Astrocyte (in vitro differentiated cells and primary cell): Measurements from ENCODE around the gene KIAA1586. TPM values are rescaled to one million over a fixed set of nuclear protein-coding genes. Genes with fewer than 3 reads are reported as not detected.

Experiments
- DNase-seq: peaks from one replicate; pipeline ENCODE4 v3.0.0-alpha.2; 2010; ENCODE audit warnings: low read depth
- FAIRE-seq: peaks from 2 replicates; lab custom pipeline; 2011; peaks lifted over from hg19 to GRCh38; lab: Jason Lieb, UNC
- H2AFZ ChIP-seq: 2 replicates; pipeline ENCODE4 v1.6.0; 2012; ENCODE audit warnings: low read depth, low read length, inconsistent platforms
- H3K27ac ChIP-seq: 2 replicates; pipeline ENCODE4 v1.5.1; 2011; ENCODE audit warnings: low read depth, low read length, inconsistent platforms
- H3K27me3 ChIP-seq: 2 replicates; pipeline ENCODE4 v1.6.0; 2011; ENCODE audit warnings: low read length, inconsistent platforms; ENCODE audit not compliant: insufficient read depth
- H3K36me3 ChIP-seq: 2 replicates; pipeline ENCODE4 v1.5.1; 2011; ENCODE audit warnings: low read length, inconsistent platforms; ENCODE audit not compliant: insufficient read depth
- H3K4me1 ChIP-seq: 2 replicates; pipeline ENCODE4 v1.5.1; 2011; ENCODE audit warnings: low read length, inconsistent platforms; ENCODE audit not compliant: insufficient read depth
- H3K4me2 ChIP-seq: 2 replicates; pipeline ENCODE4 v1.6.0; 2012; ENCODE audit warnings: low read length, inconsistent platforms
- H3K4me3 ChIP-seq: 2 replicates; pipeline ENCODE4 v1.5.1; 2011; ENCODE audit warnings: low read depth, mild to moderate bottlenecking, low read length, inconsistent platforms; ENCODE audit not compliant: insufficient read depth
- H3K79me2 ChIP-seq: 2 replicates; pipeline ENCODE4 v1.6.0; 2012; ENCODE audit warnings: mild to moderate bottlenecking, low read length, inconsistent platforms; ENCODE audit not compliant: insufficient read depth
- H3K9ac ChIP-seq: 2 replicates; pipeline ENCODE4 v1.6.0; 2012; ENCODE audit warnings: mild to moderate bottlenecking, low read length, inconsistent platforms
- H3K9me3 ChIP-seq: 2 replicates; pipeline ENCODE4 v1.5.1; 2012; ENCODE audit warnings: low read depth, mild to moderate bottlenecking, low read length, inconsistent platforms; ENCODE audit not compliant: insufficient read depth
- H4K20me1 ChIP-seq: 2 replicates; pipeline ENCODE4 v1.6.0; 2012; ENCODE audit warnings: low read length, inconsistent platforms; ENCODE audit not compliant: insufficient read depth
- H3K27ac Mint-ChIP-seq: one replicate; pipeline ENCODE4 v1.8.0; 2021; ENCODE audit warnings: mild to moderate bottlenecking, mixed read lengths; ENCODE audit not compliant: unreplicated experiment
- H3K27me3 Mint-ChIP-seq: one replicate; pipeline ENCODE4 v1.8.0; 2021; ENCODE audit warnings: low read depth, mixed read lengths; ENCODE audit not compliant: unreplicated experiment
- H3K36me3 Mint-ChIP-seq: one replicate; pipeline ENCODE4 v1.8.0; 2021; ENCODE audit warnings: low read depth, mixed read lengths; ENCODE audit not compliant: unreplicated experiment
- H3K4me1 Mint-ChIP-seq: one replicate; pipeline ENCODE4 v1.8.0; 2021; ENCODE audit warnings: low read depth, mixed read lengths; ENCODE audit not compliant: unreplicated experiment
- H3K4me3 Mint-ChIP-seq: one replicate; pipeline ENCODE4 v1.8.0; 2021; ENCODE audit warnings: mild to moderate bottlenecking, moderate library complexity, mixed read lengths; ENCODE audit not compliant: unreplicated experiment
- H3K9me3 Mint-ChIP-seq: one replicate; pipeline ENCODE4 v1.8.0; 2021; ENCODE audit warnings: mild to moderate bottlenecking, mixed read lengths; ENCODE audit not compliant: unreplicated experiment
- EZH2 ChIP-seq: IDR thresholded peaks from 2 replicates; pipeline ENCODE4 v1.6.1; 2012; ENCODE audit warnings: mild to moderate bottlenecking, low read length, inconsistent platforms; ENCODE audit not compliant: insufficient read depth
- total RNA-seq: library from RNA; stranded (reverse); gene quantifications from 2 replicates; pipeline ENCODE4 v1.2.1, GENCODE V29; 2021
- TF ChIP-seq, protein P1 (sequence below): IDR thresholded peaks from 2 replicates; pipeline ENCODE4 v1.5.1; 2011; ENCODE audit warnings: low read depth, mild to moderate bottlenecking, inconsistent platforms, low read length, moderate library complexity; ENCODE audit not compliant: insufficient read depth

Gene KIAA1586
- total RNA-seq, 1 donor from 2014 or later, result 17.6 TPM

DNA sequence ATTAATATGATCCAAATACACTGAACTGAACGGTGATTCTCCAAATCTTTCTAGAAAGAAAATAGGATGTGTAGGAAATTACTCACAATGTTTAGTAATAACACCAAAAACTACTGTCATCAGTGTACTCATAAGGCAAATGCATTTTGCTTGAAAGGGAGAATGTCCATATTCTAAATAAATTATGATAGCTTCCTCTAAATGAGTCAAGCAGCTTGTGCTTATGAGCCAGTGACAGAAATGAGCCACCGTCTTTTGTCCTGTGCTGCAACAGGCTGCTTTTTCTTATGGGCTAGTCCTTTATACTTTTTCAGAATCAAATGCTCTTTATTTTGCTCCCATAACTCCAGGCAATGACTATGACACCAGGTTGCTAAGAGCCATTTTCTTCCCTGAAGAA is 39.0 kb downstream of the KIAA1586 start:
- DNase-seq (no peak), FAIRE-seq (no peak)
- Histone ChIP-seq H4K20me1 (no peaks in the 10 kb centered on the region), H3K27ac (no peak overlapping the region), H3K4me2 (no peak overlapping the region), H3K36me3 (no peaks in the 10 kb centered on the region), H3K9me3 (no peaks in the 10 kb centered on the region), H2AFZ (no peak overlapping the region), H3K4me1 (peaks cover 5% of the 10 kb centered on the region), H3K9ac (no peak overlapping the region), H3K4me3 (no peak overlapping the region), H3K79me2 (no peaks in the 10 kb centered on the region), H3K27me3 (no peaks in the 10 kb centered on the region)
- Mint-ChIP-seq H3K4me3 (no peak overlapping the region), H3K9me3 (no peaks in the 10 kb centered on the region), H3K27me3 (no peaks in the 10 kb centered on the region), H3K27ac (no peak overlapping the region), H3K36me3 (no peaks in the 10 kb centered on the region), H3K4me1 (peaks cover 5% of the 10 kb centered on the region)
- TF ChIP-seq, protein P1, sequence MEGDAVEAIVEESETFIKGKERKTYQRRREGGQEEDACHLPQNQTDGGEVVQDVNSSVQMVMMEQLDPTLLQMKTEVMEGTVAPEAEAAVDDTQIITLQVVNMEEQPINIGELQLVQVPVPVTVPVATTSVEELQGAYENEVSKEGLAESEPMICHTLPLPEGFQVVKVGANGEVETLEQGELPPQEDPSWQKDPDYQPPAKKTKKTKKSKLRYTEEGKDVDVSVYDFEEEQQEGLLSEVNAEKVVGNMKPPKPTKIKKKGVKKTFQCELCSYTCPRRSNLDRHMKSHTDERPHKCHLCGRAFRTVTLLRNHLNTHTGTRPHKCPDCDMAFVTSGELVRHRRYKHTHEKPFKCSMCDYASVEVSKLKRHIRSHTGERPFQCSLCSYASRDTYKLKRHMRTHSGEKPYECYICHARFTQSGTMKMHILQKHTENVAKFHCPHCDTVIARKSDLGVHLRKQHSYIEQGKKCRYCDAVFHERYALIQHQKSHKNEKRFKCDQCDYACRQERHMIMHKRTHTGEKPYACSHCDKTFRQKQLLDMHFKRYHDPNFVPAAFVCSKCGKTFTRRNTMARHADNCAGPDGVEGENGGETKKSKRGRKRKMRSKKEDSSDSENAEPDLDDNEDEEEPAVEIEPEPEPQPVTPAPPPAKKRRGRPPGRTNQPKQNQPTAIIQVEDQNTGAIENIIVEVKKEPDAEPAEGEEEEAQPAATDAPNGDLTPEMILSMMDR, result no peak

DNA sequence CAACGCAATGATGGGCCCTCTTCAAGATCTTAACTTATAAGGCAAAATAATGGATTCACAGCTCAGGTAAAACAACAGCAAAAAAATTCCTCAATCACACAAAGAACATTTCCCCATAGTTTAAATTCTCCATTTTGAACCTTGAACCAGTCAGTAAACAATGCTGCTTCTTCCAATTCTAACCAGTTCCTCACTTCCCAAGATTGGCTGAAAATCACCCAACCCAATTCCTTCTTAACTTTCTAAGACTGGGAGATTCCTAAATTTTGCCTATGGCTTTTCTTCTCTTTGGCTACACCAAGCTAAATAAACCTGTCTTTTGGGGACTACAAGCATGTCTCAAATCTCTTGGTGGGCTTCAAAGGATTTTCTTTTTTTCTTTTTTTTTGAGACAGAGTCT is 40.4 kb downstream of the KIAA1586 start:
- TF ChIP-seq, protein P1, result no peak
- TF ChIP-seq EZH2, result no peak
- peaks cover 6% of the 10 kb centered on the region for H3K79me2 ChIP-seq
- no peak overlapping the region for H3K27ac ChIP-seq
- H3K4me3 ChIP-seq, result no peak overlapping the region
- FAIRE-seq, result no peak
- no peak overlapping the region for H3K9ac ChIP-seq
- peaks cover 11% of the 10 kb centered on the region for H3K4me1 ChIP-seq
- peaks cover 6% of the 10 kb centered on the region for H4K20me1 ChIP-seq
- Mint-ChIP-seq H3K36me3 (no peaks in the 10 kb centered on the region), H3K27ac (no peak overlapping the region), H3K4me1 (peaks cover 10% of the 10 kb centered on the region), H3K4me3 (no peak overlapping the region), H3K27me3 (no peaks in the 10 kb centered on the region), H3K9me3 (no peaks in the 10 kb centered on the region)
- no peak overlapping the region for H3K4me2 ChIP-seq
- H3K9me3 ChIP-seq, result no peaks in the 10 kb centered on the region
- no peaks in the 10 kb centered on the region for H3K27me3 ChIP-seq
- no peaks in the 10 kb centered on the region for H3K36me3 ChIP-seq
- H2AFZ ChIP-seq, result no peak overlapping the region
- DNase-seq, result no peak

DNA sequence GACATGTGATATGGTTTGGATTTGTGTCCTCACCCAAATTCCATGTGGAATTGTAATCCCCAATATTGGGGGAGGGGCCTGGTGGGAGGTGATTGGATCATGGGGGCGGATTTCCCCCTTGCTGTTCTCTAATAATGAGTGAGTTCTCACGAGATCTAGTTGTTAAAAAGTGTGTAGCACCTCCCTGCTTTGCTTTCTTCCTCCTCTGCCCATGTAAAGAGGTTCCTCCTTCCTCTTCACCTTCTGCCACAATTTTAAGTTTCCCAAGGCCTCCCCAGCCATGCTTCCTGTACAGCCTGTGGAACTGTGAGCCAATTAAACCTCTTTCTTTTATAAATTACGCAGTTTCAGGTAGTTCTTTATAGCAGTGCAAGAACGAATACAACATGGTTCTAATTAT is 41.4 kb downstream of the KIAA1586 start:
- H3K4me3 Mint-ChIP-seq, result no peak overlapping the region
- Histone ChIP-seq H2AFZ (no peak overlapping the region), H3K4me2 (no peak overlapping the region), H3K36me3 (no peaks in the 10 kb centered on the region), H3K9me3 (no peaks in the 10 kb centered on the region), H3K9ac (no peak overlapping the region), H3K4me1 (peaks cover 13% of the 10 kb centered on the region), H3K27ac (no peak overlapping the region), H3K4me3 (no peak overlapping the region), H3K79me2 (peaks cover 17% of the 10 kb centered on the region), H4K20me1 (peaks cover 16% of the 10 kb centered on the region), H3K27me3 (no peaks in the 10 kb centered on the region)
- no peaks in the 10 kb centered on the region for H3K9me3 Mint-ChIP-seq
- peaks cover 17% of the 10 kb centered on the region for H3K4me1 Mint-ChIP-seq
- no peaks in the 10 kb centered on the region for H3K36me3 Mint-ChIP-seq
- FAIRE-seq (no peak), DNase-seq (no peak)
- no peak for TF ChIP-seq EZH2
- TF ChIP-seq, protein P1, result no peak
- no peak overlapping the region for H3K27ac Mint-ChIP-seq
- no peaks in the 10 kb centered on the region for H3K27me3 Mint-ChIP-seq
